ENCODE results near the gene GRM4.

DNA sequence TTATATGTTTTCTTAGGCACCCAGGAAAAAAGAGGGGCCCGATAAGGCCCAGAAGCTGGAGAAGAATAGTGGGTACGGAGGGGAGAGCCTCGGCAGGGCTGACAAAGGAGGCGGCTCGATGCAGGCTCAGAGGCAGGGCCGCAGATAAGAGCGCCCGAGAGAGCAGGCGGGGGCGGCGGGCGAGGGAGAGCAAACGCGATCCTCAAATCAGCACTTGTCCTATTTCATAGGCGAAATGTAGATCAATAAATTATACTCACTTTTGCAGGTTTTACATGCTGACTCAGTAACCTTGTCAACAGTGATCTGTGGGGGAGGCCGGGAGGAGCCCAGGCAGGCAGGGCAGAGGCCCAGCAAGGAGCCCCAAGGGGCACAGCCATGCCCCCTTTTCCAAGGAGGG lies 42.6 kb downstream of the GRM4 start:
- TF ChIP-seq CTCF (IDR thresholded peaks at IDR 0.05) = no peak
- TF ChIP-seq POLR2A (IDR thresholded peaks at IDR 0.05) = no peak

Data from right lobe of liver (tissue), 4 donors.